Measurements from ENCODE around the gene ANXA6. TPM values are rescaled to one million over a fixed set of nuclear protein-coding genes. Genes with fewer than 3 reads are reported as not detected.

The ANXA6 gene
- total and polyA plus RNA-seq, 10 of the 15 experiments (the other 5 are each of a cell fraction or from before 2014, with no cell fraction given), result 44.0 to 571 (median 465) TPM

DNA sequence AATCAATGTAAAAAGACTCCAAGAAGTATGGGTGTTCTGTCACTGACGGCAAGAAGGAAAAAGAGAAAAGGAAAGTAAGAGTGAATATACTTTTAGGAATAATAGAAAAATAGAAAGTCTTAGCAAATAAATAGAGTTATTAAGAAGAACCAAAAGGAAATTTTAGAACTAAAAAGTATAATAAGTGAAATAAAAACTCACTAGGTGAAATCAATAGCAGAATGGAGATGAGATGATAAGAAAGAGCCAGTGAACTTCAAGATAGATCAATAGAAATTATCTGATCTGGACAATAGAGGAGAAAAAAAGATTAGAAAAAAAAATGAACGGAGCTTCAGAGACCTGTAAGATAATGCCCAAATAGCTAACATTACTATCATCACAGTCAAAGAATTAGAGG is 31.6 kb upstream of the ANXA6 start:
- in situ Hi-C loops (cut with MboI), result no loop called here
- Histone ChIP-seq H3K27me3 (replicated peaks in 1 of 2; ENCODE audit: control insufficient read depth in 2 of 2, insufficient read depth in 2 of 2, low read length in 1 of 2) (no peaks in the 10 kb centered on the region), H4K20me1 (ENCODE audit: control insufficient read depth, insufficient read depth) (no peaks in the 10 kb centered on the region), H3K4me2 (ENCODE audit: control insufficient read depth, insufficient read depth) (no peak overlapping the region), H2AFZ (ENCODE audit: control insufficient read depth, low read depth, low read length) (no peak overlapping the region), H3K36me3 (ENCODE audit: control insufficient read depth in 2 of 2, insufficient read depth in 2 of 2, low read length in 1 of 2) (peaks cover 10 to 21% of the 10 kb centered on the region in 2 experiments; a peak in 3 of 4 replicates), H3K4me1 (ENCODE audit: control insufficient read depth, insufficient read depth, low read length) (no peaks in the 10 kb centered on the region), H3K9me3 (replicated peaks; ENCODE audit: control insufficient read depth, insufficient read depth, low read length) (peaks cover 14% of the 10 kb centered on the region), H3K9ac (ENCODE audit: control insufficient read depth, insufficient read depth, low read length) (no peak overlapping the region), H3K4me3 (no peak overlapping the region), H3K79me2 (ENCODE audit: control insufficient read depth, insufficient read depth, low read length) (no peaks in the 10 kb centered on the region), H3K27ac (ENCODE audit: control insufficient read depth, insufficient read depth) (no peak overlapping the region)
- SMC1A ChIA-PET (ENCODE audit: uncharacterized antibody, unreplicated experiment), result interaction anchor here (1.6 kb wide), 1 partner anchor 24 kb away, joined by 7 read pairs; no protein-coding TSS in a partner anchor
- no TSS peak for BruUV-seq (replicated peaks)
- CTCF ChIA-PET, result interaction anchor here (1.2 to 2.5 kb wide), 2 partner anchors 8 to 24 kb away, joined by 3 to 8 read pairs; no protein-coding TSS in a partner anchor
- no peak for FAIRE-seq
- TF ChIP-seq, protein P1, sequence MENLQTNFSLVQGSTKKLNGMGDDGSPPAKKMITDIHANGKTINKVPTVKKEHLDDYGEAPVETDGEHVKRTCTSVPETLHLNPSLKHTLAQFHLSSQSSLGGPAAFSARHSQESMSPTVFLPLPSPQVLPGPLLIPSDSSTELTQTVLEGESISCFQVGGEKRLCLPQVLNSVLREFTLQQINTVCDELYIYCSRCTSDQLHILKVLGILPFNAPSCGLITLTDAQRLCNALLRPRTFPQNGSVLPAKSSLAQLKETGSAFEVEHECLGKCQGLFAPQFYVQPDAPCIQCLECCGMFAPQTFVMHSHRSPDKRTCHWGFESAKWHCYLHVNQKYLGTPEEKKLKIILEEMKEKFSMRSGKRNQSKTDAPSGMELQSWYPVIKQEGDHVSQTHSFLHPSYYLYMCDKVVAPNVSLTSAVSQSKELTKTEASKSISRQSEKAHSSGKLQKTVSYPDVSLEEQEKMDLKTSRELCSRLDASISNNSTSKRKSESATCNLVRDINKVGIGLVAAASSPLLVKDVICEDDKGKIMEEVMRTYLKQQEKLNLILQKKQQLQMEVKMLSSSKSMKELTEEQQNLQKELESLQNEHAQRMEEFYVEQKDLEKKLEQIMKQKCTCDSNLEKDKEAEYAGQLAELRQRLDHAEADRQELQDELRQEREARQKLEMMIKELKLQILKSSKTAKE (IDR thresholded peaks at IDR 0.05; ENCODE audit: low read depth, poor library complexity, severe bottlenecking), result no peak
- TF ChIP-seq TCF12 (IDR thresholded peaks at IDR 0.05; ENCODE audit: low read depth, low read length), result no peak
- no peak for TF ChIP-seq SRF (IDR thresholded peaks at IDR 0.05; ENCODE audit: low read depth in 2 of 2, low read length in 2 of 2)
- no peak for TF ChIP-seq MYC (IDR thresholded peaks at IDR 0.05; ENCODE audit: insufficient read depth, insufficient read length, insufficient replicate concordance, low read length, severe bottlenecking)
- TF ChIP-seq, protein P2, sequence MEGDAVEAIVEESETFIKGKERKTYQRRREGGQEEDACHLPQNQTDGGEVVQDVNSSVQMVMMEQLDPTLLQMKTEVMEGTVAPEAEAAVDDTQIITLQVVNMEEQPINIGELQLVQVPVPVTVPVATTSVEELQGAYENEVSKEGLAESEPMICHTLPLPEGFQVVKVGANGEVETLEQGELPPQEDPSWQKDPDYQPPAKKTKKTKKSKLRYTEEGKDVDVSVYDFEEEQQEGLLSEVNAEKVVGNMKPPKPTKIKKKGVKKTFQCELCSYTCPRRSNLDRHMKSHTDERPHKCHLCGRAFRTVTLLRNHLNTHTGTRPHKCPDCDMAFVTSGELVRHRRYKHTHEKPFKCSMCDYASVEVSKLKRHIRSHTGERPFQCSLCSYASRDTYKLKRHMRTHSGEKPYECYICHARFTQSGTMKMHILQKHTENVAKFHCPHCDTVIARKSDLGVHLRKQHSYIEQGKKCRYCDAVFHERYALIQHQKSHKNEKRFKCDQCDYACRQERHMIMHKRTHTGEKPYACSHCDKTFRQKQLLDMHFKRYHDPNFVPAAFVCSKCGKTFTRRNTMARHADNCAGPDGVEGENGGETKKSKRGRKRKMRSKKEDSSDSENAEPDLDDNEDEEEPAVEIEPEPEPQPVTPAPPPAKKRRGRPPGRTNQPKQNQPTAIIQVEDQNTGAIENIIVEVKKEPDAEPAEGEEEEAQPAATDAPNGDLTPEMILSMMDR (IDR thresholded peaks at IDR 0.05 in 2 of 3, conservative IDR thresholded peaks at IDR 0.05 in 1 of 3; ENCODE audit: control insufficient read depth in 2 of 3, extremely low read depth in 1 of 3, insufficient read depth in 1 of 3, low read depth in 3 of 3, low read length in 3 of 3), result no peak
- no peak for TF ChIP-seq HDAC6 (IDR thresholded peaks at IDR 0.05; ENCODE audit: unreplicated experiment)
- no peak for TF ChIP-seq GABPA (IDR thresholded peaks at IDR 0.05; ENCODE audit: low read depth)
- no peak for TF ChIP-seq RELA (IDR thresholded peaks at IDR 0.05; ENCODE audit: borderline replicate concordance, partially characterized antibody)
- no peak for TF ChIP-seq BMI1 (IDR thresholded peaks at IDR 0.05; ENCODE audit: borderline replicate concordance)
- TF ChIP-seq POLR2AphosphoS2 (IDR thresholded peaks at IDR 0.05; ENCODE audit: low read depth, low read length), result no peak
- TF ChIP-seq ETV6 (conservative IDR thresholded peaks at IDR 0.05 in 1 of 2, IDR thresholded peaks at IDR 0.05 in 1 of 2; ENCODE audit: borderline replicate concordance in 1 of 2, low read depth in 1 of 2), result no peak
- TF ChIP-seq, protein P3, sequence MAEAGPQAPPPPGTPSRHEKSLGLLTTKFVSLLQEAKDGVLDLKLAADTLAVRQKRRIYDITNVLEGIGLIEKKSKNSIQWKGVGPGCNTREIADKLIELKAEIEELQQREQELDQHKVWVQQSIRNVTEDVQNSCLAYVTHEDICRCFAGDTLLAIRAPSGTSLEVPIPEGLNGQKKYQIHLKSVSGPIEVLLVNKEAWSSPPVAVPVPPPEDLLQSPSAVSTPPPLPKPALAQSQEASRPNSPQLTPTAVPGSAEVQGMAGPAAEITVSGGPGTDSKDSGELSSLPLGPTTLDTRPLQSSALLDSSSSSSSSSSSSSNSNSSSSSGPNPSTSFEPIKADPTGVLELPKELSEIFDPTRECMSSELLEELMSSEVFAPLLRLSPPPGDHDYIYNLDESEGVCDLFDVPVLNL (IDR thresholded peaks at IDR 0.05; ENCODE audit: low read depth, low read length), result no peak
- TF ChIP-seq, protein P4, sequence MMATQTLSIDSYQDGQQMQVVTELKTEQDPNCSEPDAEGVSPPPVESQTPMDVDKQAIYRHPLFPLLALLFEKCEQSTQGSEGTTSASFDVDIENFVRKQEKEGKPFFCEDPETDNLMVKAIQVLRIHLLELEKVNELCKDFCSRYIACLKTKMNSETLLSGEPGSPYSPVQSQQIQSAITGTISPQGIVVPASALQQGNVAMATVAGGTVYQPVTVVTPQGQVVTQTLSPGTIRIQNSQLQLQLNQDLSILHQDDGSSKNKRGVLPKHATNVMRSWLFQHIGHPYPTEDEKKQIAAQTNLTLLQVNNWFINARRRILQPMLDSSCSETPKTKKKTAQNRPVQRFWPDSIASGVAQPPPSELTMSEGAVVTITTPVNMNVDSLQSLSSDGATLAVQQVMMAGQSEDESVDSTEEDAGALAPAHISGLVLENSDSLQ (IDR thresholded peaks at IDR 0.05), result no peak
- TF ChIP-seq NR2F1 (conservative IDR thresholded peaks at IDR 0.05), result no peak
- TF ChIP-seq WRNIP1 (IDR thresholded peaks at IDR 0.05; ENCODE audit: borderline replicate concordance, low read depth, low read length), result no peak
- RAD21 ChIA-PET (ENCODE audit: unreplicated experiment), result interaction anchor here (1.2 kb wide), 1 partner anchor 26 kb away, joined by 4 read pairs; no protein-coding TSS in a partner anchor
- DNase-seq (ENCODE audit: low read depth, low spot score), result no peak
- 100% methylated on average over 2 of the region's 2 CpGs for WGBS (ENCODE audit: insufficient coverage, insufficient replicate concordance, low lambda C conversion rate, missing lambda C conversion rate)
- POLR2A ChIA-PET, result interaction anchor here (0.5 to 0.6 kb wide), 2 partner anchors 11 to 67 kb away, joined by 3 read pairs; no protein-coding TSS in a partner anchor
- intact Hi-C loops (cut with micrococcal nuclease; ENCODE audit: unreplicated experiment), result no loop called here
- ATAC-seq, result no peak
